COR-L47 (cell line): ENCODE results near the gene LRFN5.
A peak's percentile ranks its signal among the peaks of the same experiment; 100 is the strongest.

Source experiments
- DNase-seq: peaks from one replicate; lab custom pipeline; 2025; lab: John Stamatoyannopoulos, UW

The LRFN5 gene

GRCh38 chr14:41773536-41774279 is 167.0 kb downstream of the LRFN5 start:
- DNase-seq: no peak

DNA sequence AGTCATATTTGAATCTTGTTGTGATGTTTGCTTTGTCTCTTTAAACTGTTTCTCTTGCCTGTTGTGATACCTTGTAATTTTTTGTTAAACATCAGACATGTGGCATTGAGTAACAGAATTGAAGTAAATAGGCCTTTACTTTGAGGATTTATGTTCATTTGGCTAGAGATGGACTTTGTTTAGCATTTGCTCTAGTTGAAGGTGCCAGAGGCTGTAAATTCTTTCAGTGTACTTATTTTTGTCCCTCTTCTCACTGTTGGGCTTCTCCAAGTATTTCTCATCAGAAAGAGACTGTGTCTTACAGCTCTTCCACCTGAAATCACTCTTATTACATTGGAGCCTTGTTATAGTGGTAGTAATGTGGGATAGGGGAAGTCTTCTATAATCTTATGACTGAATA is 175.8 kb downstream of the LRFN5 start:
- DNase-seq: no peak

DNA sequence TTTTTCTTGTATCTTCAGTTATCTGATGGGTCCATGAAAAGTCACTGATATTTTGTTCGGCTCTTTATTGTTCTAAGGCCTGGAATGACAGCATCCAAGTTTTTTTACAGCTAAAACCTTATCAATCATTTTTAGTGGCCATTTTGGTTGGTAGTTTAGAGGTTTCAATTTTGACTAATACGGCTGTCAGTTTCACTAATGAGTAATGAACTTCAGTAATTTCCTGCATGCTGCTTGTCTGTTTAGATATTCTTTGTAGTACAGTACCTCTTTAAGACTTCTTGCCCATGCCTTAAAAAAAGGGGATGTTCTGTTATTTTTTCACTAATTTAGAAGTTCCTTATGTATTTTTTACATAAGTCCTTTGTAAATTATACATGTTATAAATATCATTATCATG is 176.7 kb downstream of the LRFN5 start:
- DNase-seq: no peak

DNA sequence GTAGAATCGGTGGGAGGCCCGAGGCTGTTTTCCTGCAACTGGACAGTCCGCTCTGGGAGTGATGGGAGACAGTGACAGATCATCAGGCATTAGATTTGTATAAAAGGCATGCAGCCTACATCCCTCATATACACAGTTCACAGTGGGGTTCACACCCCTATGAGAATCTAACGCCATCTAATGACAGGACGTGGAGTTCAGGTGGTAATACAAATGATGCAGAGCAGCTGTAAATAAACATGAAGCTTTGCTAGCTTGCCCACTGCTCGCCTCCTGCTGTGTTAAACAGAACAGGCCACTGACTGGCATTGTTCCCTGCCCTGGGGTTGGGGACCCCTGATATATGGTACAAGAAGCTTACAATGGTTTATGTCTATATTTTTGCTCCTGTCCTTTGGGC is 179.0 kb downstream of the LRFN5 start:
- peak; percentile 49 for DNase-seq

- no peak for DNase-seq
These were observed 193.1 kb downstream of the LRFN5 start for GRCh38 chr14:41799817-41800216.

- no peak for DNase-seq
These were observed 199.0 kb downstream of the LRFN5 start for GRCh38 chr14:41805633-41806032.

- no peak for DNase-seq
These were observed 199.8 kb downstream of the LRFN5 start for GRCh38 chr14:41806366-41806975.

- no peak for DNase-seq
These were observed 203.7 kb downstream of the LRFN5 start for GRCh38 chr14:41810362-41810761.

DNA sequence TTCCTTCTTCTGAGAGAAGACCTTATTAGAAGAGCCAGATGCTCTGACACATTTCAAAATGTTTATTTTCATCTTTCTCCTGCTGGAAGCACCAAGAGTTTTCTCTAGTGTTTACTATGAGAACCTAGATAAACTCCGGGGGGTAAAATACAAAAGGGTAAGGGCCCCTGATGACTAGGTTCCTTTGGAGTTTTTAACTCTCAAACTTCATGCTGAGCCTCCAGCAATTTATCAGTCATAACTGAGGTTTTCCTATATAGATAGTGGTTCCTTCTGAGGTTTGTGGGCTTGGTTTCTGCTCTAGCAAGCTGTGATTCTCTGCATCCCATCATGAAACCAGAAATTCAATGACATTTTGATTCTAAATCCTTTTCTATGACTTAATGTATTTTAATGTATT is 210.9 kb downstream of the LRFN5 start:
- no peak for DNase-seq

GRCh38 chr14:41824441-41824840 is 217.8 kb downstream of the LRFN5 start:
- DNase-seq: no peak

DNA sequence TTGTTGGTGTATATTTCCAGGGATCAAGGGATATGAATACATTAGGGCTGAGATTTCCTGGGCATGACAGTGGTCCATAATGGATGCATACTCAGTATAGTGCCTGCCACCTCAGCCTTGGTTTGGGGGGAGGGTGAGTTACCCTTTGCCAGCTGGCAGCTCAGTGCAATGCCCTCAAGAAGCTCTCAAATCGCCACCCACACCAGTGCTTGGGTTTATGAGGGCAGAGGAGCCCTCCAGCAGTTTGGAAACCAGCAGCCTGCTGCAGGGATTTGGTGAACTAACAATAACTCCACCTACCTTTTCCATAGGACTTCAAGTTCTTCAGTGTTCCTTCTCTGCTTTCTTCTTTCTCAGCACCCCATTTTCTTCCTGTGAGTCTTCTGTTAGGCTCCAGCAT is 218.9 kb downstream of the LRFN5 start:
- DNase-seq: no peak

- no peak for DNase-seq
These were observed 224.2 kb downstream of the LRFN5 start for GRCh38 chr14:41830714-41831406.

DNA sequence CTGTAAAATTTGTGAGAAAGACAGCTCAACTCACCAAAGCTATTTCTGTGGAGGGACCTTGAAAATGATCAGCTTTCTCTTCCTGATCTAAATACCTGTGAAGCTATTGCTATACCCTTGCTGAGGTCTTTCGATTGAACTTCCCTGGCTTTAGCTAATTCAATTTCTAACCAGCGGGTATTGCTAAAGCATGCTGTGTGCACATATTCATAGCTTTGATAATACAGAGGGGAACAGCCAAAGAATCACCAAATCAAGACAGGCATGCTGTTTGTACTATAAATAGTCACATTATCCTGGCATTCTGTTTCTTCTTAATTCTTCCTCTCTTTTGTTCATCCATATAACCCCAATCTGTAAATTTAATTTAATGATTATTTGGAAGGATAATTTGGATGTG is 233.0 kb downstream of the LRFN5 start:
- no peak for DNase-seq

DNA sequence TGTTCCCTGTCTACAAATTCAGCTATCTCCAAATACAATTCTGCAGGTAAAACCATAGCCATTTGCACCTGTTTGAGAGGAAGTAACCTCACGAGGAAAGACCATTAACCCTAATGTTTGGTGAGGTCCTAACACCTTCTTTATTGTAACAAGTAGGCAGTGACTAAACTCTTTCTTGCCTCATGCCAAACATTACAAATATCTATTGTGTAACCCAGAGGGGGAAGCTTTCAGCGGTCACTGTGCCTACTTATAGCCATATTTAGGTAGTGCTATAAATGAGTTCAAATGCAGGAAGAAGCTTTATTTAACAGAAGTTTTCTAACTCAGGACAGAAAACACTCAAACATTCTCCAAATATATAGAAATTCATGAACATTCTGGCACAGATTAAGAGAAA is 252.7 kb downstream of the LRFN5 start:
- no peak for DNase-seq

- no peak for DNase-seq
These were observed 253.9 kb downstream of the LRFN5 start for GRCh38 chr14:41860586-41860985.

DNA sequence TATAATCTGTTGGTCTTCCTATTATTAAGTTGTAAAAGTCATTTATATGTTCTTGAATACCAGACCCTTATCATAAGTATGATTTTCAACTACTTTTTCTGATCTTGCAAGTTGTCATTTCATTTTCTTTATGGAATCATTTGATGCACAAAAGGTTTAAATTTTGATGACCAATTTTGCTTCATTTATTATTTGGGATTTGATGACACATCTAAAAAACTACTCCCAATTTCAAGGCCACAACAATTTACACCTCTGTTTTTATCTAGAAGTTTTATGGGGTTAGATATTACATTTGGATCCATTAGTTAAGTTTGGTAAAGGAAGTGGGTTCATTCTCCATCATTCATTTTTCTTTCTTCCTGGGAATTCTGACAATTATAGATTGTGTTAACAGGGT is 259.2 kb downstream of the LRFN5 start:
- DNase-seq: no peak

DNA sequence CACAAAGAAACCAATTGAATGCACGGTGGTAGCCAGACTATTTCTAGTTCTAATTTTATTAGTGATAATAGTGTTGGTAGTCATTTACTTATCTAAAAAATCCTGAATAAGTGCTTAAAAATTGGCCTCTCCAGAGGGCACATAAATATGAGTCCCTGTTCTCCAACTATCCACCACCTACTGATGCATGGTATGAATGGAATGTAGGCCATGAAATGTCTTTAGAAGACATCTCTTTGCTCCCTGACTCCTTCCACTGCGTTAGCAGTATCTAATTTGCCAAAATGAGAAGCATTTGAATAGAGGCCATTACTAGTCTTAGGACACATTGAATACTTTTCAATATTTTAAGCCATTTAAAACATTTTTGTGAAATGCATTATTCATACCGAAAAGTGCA is 261.7 kb downstream of the LRFN5 start:
- DNase-seq: no peak

DNA sequence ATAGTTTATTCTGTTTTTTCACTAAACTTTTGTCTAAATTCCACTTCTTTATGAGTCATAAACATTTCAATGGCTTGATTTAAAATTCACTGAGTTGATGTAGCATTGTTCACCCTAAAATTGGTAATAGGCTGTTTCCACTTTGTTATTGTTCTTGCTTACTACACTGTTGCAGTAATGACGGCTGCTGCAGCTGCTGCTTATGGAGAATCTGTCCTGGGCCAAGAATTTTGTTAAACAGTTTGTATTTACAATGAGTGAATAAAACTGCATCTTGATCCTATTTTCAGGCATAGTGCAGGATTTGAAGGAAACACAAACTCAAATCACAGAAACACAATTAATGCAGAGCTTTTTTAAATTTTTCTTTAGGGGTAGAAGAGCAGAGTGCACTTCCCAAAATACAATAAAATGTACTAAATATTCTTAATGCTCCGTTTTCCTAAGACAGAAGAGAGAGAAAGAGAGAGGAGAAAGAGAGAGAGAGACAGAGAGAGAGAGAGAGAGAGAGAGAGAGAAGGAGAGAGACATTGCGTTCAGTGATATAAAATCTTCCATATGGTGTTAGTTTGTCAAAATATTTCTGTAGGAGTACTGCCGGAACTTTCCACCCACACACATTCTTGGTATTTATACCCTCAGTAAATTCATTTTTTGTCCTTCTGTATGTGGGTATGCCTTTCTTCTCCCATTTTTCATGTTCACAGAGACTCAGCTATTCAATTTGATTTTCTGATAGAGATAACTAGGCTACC is 266.4 kb downstream of the LRFN5 start:
- no peak for DNase-seq

- DNase-seq: no peak
These were observed 267.1 kb downstream of the LRFN5 start for GRCh38 chr14:41873686-41874317.

- no peak for DNase-seq
These were observed 268.4 kb downstream of the LRFN5 start for GRCh38 chr14:41875116-41875515.

GRCh38 chr14:41878321-41878720 is 271.6 kb downstream of the LRFN5 start:
- no peak for DNase-seq

- DNase-seq: no peak
These were observed 284.9 kb downstream of the LRFN5 start for GRCh38 chr14:41891624-41892023.
